Measurements from ENCODE around the gene PBX4.

Gene PBX4

DNA sequence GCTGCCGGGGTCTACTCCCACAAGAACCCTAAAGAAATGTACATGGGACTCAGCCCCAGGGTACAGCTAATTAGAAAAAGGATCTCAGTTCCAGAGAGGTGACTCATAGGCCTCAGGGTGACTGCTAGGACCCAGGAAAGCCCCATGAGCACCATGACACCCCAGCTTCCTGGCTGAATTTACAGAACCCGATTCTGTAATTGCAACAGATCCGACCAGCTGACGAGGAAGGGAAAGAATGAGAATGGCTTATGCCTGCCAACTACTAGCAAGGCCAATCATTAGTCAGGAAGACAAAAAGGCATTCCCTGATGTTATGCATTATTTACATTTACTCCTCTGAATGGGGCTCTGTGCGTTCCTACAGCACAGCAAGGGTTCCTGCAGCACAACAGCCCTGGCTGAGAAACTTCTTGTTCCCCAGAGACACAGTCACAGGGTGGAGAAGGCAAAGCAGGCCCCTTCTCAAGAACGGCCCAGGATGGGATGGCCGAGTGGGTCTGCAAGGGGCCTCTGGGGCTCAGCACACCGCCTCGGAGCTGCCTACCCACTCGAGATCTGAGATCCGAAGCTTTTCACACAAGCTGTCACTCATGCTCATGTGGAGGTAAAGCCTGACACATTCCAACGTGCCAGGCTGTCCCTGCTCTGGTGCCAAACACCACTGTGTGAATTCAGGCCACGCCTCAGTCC is 27.2 kb downstream of the PBX4 start:
- H3K27ac ChIP-seq (ENCODE audit: low read depth, low read length): no peak overlapping the region
- H3K9me2 ChIP-seq (replicated peaks; ENCODE audit: insufficient read depth, low read length): no peaks in the 10 kb centered on the region
- no peaks in the 10 kb centered on the region for H3F3A ChIP-seq (ENCODE audit: insufficient read depth)
- TF ChIP-seq EZH2phosphoT487 (conservative IDR thresholded peaks at IDR 0.05; ENCODE audit: low read length): no peak
- no peak for TF ChIP-seq CTCF (IDR thresholded peaks at IDR 0.05; ENCODE audit: insufficient read depth, low read length, poor library complexity, severe bottlenecking)
- no peaks in the 10 kb centered on the region for H4K20me1 ChIP-seq (ENCODE audit: low read depth, low read length)
- no peaks in the 10 kb centered on the region for H3K9me3 ChIP-seq (ENCODE audit: insufficient read depth, low read length)
- H2AFZ ChIP-seq (ENCODE audit: low read depth, low read length, severe bottlenecking): no peak overlapping the region
- no peaks in the 10 kb centered on the region for H3K79me2 ChIP-seq (ENCODE audit: insufficient read depth, low read length)
- no peak overlapping the region for H3K4me3 ChIP-seq (ENCODE audit: insufficient read depth, low read length, poor library complexity, severe bottlenecking)
- no peak overlapping the region for H3K9ac ChIP-seq (ENCODE audit: low read length)
- no peaks in the 10 kb centered on the region for H3K36me3 ChIP-seq (ENCODE audit: low read length)
- H3K4me2 ChIP-seq (ENCODE audit: low read depth, low read length, poor library complexity, severe bottlenecking): no peak overlapping the region
- H3K27me3 ChIP-seq (ENCODE audit: low read length): no peaks in the 10 kb centered on the region

GRCh38 chr19:19588546-19588945 is 29.9 kb downstream of the PBX4 start:
- no peaks in the 10 kb centered on the region for H3F3A ChIP-seq (ENCODE audit: insufficient read depth)
- H3K27me3 ChIP-seq (ENCODE audit: low read length): no peaks in the 10 kb centered on the region
- H3K9ac ChIP-seq (ENCODE audit: low read length): no peak overlapping the region
- no peaks in the 10 kb centered on the region for H3K9me3 ChIP-seq (ENCODE audit: insufficient read depth, low read length)
- TF ChIP-seq EZH2phosphoT487 (conservative IDR thresholded peaks at IDR 0.05; ENCODE audit: low read length): no peak
- no peak for TF ChIP-seq CTCF (IDR thresholded peaks at IDR 0.05; ENCODE audit: insufficient read depth, low read length, poor library complexity, severe bottlenecking)
- H2AFZ ChIP-seq (ENCODE audit: low read depth, low read length, severe bottlenecking): no peak overlapping the region
- H3K27ac ChIP-seq (ENCODE audit: low read depth, low read length): no peak overlapping the region
- no peaks in the 10 kb centered on the region for H4K20me1 ChIP-seq (ENCODE audit: low read depth, low read length)
- H3K4me2 ChIP-seq (ENCODE audit: low read depth, low read length, poor library complexity, severe bottlenecking): no peak overlapping the region
- no peaks in the 10 kb centered on the region for H3K79me2 ChIP-seq (ENCODE audit: insufficient read depth, low read length)
- no peaks in the 10 kb centered on the region for H3K9me2 ChIP-seq (replicated peaks; ENCODE audit: insufficient read depth, low read length)
- no peaks in the 10 kb centered on the region for H3K36me3 ChIP-seq (ENCODE audit: low read length)
- no peak overlapping the region for H3K4me3 ChIP-seq (ENCODE audit: insufficient read depth, low read length, poor library complexity, severe bottlenecking)

GRCh38 chr19:19587771-19588170 is 30.7 kb downstream of the PBX4 start:
- H2AFZ ChIP-seq (ENCODE audit: low read depth, low read length, severe bottlenecking): no peak overlapping the region
- no peak overlapping the region for H3K4me2 ChIP-seq (ENCODE audit: low read depth, low read length, poor library complexity, severe bottlenecking)
- no peak overlapping the region for H3K27ac ChIP-seq (ENCODE audit: low read depth, low read length)
- H3K9me3 ChIP-seq (ENCODE audit: insufficient read depth, low read length): no peaks in the 10 kb centered on the region
- no peaks in the 10 kb centered on the region for H3K36me3 ChIP-seq (ENCODE audit: low read length)
- no peaks in the 10 kb centered on the region for H3K9me2 ChIP-seq (replicated peaks; ENCODE audit: insufficient read depth, low read length)
- TF ChIP-seq CTCF (IDR thresholded peaks at IDR 0.05; ENCODE audit: insufficient read depth, low read length, poor library complexity, severe bottlenecking): no peak
- TF ChIP-seq EZH2phosphoT487 (conservative IDR thresholded peaks at IDR 0.05; ENCODE audit: low read length): no peak
- H3K4me3 ChIP-seq (ENCODE audit: insufficient read depth, low read length, poor library complexity, severe bottlenecking): no peak overlapping the region
- no peaks in the 10 kb centered on the region for H3K27me3 ChIP-seq (ENCODE audit: low read length)
- no peaks in the 10 kb centered on the region for H3F3A ChIP-seq (ENCODE audit: insufficient read depth)
- no peaks in the 10 kb centered on the region for H4K20me1 ChIP-seq (ENCODE audit: low read depth, low read length)
- H3K79me2 ChIP-seq (ENCODE audit: insufficient read depth, low read length): no peaks in the 10 kb centered on the region
- no peak overlapping the region for H3K9ac ChIP-seq (ENCODE audit: low read length)
